HepG2 (cell line): ENCODE results near the gene TROAP. TPM values are rescaled to one million over a fixed set of nuclear protein-coding genes. Genes with fewer than 3 reads are reported as not detected.
A peak's percentile ranks its signal among the peaks of the same experiment; 100 is the strongest.

Experiments used
- ATAC-seq: fragments of 200-7000 bp; cut with Tn5 transposase; 3 replicates; pipeline ENCODE4 v1.9.1; 2020; ENCODE audit warnings: mild to moderate bottlenecking, moderate library complexity
- BruUV-seq: library from RNA; stranded (reverse); fragments of 400-500 nt; replicated peaks from 2 replicates; lab custom pipeline; 2021; lab: Mats Ljungman, UMichigan
- CTCF ChIA-PET: fragments of 300-600 bp; formaldehyde crosslinking; extraction: SDS; loops from one replicate; lab custom pipeline; 2021; ENCODE audit warnings: low total read pairs, inconsistent platforms, low intra/inter-chr PET ratio; lab: Yijun Ruan, JAX
- POLR2A ChIA-PET: fragments of 350-600 bp; sonication (Branson Sonifier 250); formaldehyde crosslinking; loops from one replicate; lab custom pipeline; 2020; ENCODE audit warnings: antibody characterized with exemption, inconsistent platforms; lab: Yijun Ruan, JAX
- DNase-seq: peaks from one replicate; pipeline ENCODE4 v3.0.0-alpha.2; 2015; ENCODE audit warnings: low spot score
- FAIRE-seq: peaks from 3 replicates; lab custom pipeline; 2011; peaks lifted over from hg19 to GRCh38; lab: Jason Lieb, UNC
- H2AFZ ChIP-seq: one replicate; pipeline ENCODE4 v1.6.1; 2011; ENCODE audit warnings: low read length, inconsistent platforms
- H3K27ac ChIP-seq: fragments of 300-600 bp; 3 replicates; pipeline ENCODE4 v1.8.0; 2011; ENCODE audit warnings: mixed run types, mild to moderate bottlenecking, mixed read lengths, low read length, inconsistent platforms; ENCODE audit not compliant: insufficient read depth; ENCODE audit errors: extremely low read length
- H3K27me3 ChIP-seq, 2 experiments: fragments of 200-600 bp in 1 of 2; 2 replicates in 1 of 2; 3 replicates in 1 of 2; pipeline versions ENCODE4 v1.6.0 to v1.8.0; 2011; ENCODE audit warnings: low read length in 2 of 2, mild to moderate bottlenecking in 2 of 2, moderate library complexity in 2 of 2, inconsistent platforms in 1 of 2; ENCODE audit not compliant: insufficient read depth in 2 of 2, control insufficient read depth in 1 of 2
- H3K36me3 ChIP-seq, 2 experiments: fragments of 200-600 bp in 1 of 2; replicated peaks in 1 of 2; 2 replicates in 1 of 2; 3 replicates in 1 of 2; pipeline versions ENCODE4 v1.5.1 to v1.8.0; 2011; ENCODE audit warnings: low read length in 2 of 2, inconsistent platforms in 1 of 2; ENCODE audit not compliant: insufficient read depth in 2 of 2, control insufficient read depth in 1 of 2
- H3K4me1 ChIP-seq: 2 replicates; pipeline ENCODE4 v1.5.1; 2012; ENCODE audit warnings: low read length, inconsistent platforms; ENCODE audit not compliant: insufficient read depth
- H3K4me2 ChIP-seq: 2 replicates; pipeline ENCODE4 v1.6.0; 2011; ENCODE audit warnings: low read depth, low read length, inconsistent platforms
- H3K4me3 ChIP-seq, 3 experiments: fragments of 200-600 bp in 1 of 3; sonication (generic), shearing (Covaris generic) in 1 of 3; replicated peaks in 1 of 3; 2 replicates each; pipeline ENCODE4 v1.5.1; 2011 to 2016; ENCODE audit warnings: low read length in 3 of 3, inconsistent platforms in 2 of 3, low read depth in 2 of 3, mild to moderate bottlenecking in 2 of 3, control low read depth in 1 of 3, mixed read lengths in 1 of 3; ENCODE audit not compliant: insufficient read depth in 1 of 3
- H3K79me2 ChIP-seq: one replicate; pipeline ENCODE4 v1.6.1; 2011; ENCODE audit warnings: low read length, inconsistent platforms; ENCODE audit not compliant: insufficient read depth
- H3K9ac ChIP-seq: 2 replicates; pipeline ENCODE4 v1.6.0; 2011; ENCODE audit warnings: mild to moderate bottlenecking, low read depth, low read length, inconsistent platforms; ENCODE audit not compliant: insufficient read depth
- H3K9me3 ChIP-seq: 2 replicates; pipeline ENCODE4 v1.5.1; 2012; ENCODE audit warnings: mild to moderate bottlenecking, low read length
- H4K20me1 ChIP-seq: 2 replicates; pipeline ENCODE4 v1.6.0; 2011; ENCODE audit warnings: inconsistent platforms, mild to moderate bottlenecking, low read length, moderate library complexity; ENCODE audit not compliant: insufficient read depth
- E2F2 ChIP-seq: sonication (generic); formaldehyde crosslinking; IDR thresholded peaks from 2 replicates; pipeline ENCODE4 v1.4.0; 2020; ENCODE audit warnings: missing genetic modification reagents, borderline replicate concordance
- JDP2 ChIP-seq: sonication (generic); formaldehyde crosslinking; IDR thresholded peaks from 2 replicates; pipeline ENCODE4 v1.8.1; 2022; ENCODE audit warnings: missing genetic modification reagents, borderline replicate concordance
- NCOR1 ChIP-seq: fragments of 200-600 bp; sonication (generic); IDR thresholded peaks from 2 replicates; pipeline ENCODE4 v1.7.0; 2017; ENCODE audit warnings: antibody characterized with exemption, low read length, borderline replicate concordance
- POGK ChIP-seq: sonication (generic); formaldehyde crosslinking; conservative IDR thresholded peaks from 2 replicates; pipeline ENCODE4 v1.8.0; 2022; ENCODE audit warnings: mild to moderate bottlenecking, moderate library complexity, missing genetic modification reagents
- RFXANK ChIP-seq: IDR thresholded peaks from 2 replicates; pipeline ENCODE4 v1.6.1; 2016
- TBX3 ChIP-seq: fragments of 450-650 bp; IDR thresholded peaks from 2 replicates; pipeline ENCODE4 v1.6.1; 2017; ENCODE audit warnings: antibody characterized with exemption, mild to moderate bottlenecking, inconsistent platforms, borderline replicate concordance
- ZNF784 ChIP-seq: sonication (generic); formaldehyde crosslinking; IDR thresholded peaks from 2 replicates; pipeline ENCODE4 v1.5.1; 2020; ENCODE audit warnings: missing genetic modification reagents, mild to moderate bottlenecking, borderline replicate concordance
- WGBS: methylation state at CpG from one replicate; pipeline ENCODE4 v1.1.6; 2017; ENCODE audit warnings: low lambda C conversion rate; 5-methylcytosine and 5-hydroxymethylcytosine counted together
- in situ Hi-C: cut with HindIII; loops from 2 replicates; pipeline ENCODE4 v1.10.0; 2017; ENCODE audit warnings: low pct_unique_long_range_greater_than_20kb; ENCODE audit not compliant: extremely low pct_ligation_motif_present
- intact Hi-C: fragments of 100-400 bp; cut with micrococcal nuclease; formaldehyde crosslinking; loops from one replicate; pipeline ENCODE4 v1.10.0; 2022; ENCODE audit not compliant: unreplicated experiment
- polyA plus RNA-seq, 8 experiments: library from polyadenylated mRNA; depleted of rRNA in 3 of 8; stranded (reverse) in 7 of 8; unstranded in 1 of 8; fragments of >200 nt; fragmentation: Illumina TruSeq in 4 of 8; extraction: Trizol in 4 of 8; gene quantifications; 2 replicates each; pipeline versions ENCODE4 v1.2.1 to v1.2.3, GENCODE V29; 2011 to 2016; ENCODE audit warnings: low read depth in 4 of 8, missing spikeins in 1 of 8, mixed read lengths in 1 of 8; ENCODE audit not compliant: insufficient read depth in 1 of 8
- total RNA-seq, 5 experiments: library from RNA; depleted of rRNA; stranded (reverse); fragments of >200 nt; fragmentation: Illumina TruSeq; extraction: Trizol; gene quantifications; 2 replicates each; pipeline ENCODE4 v1.2.3, GENCODE V29; 2016; ENCODE audit warnings: low read depth in 1 of 5

Gene TROAP
- total and polyA plus RNA-seq, 2 of the 13 experiments (the other 11 are each of a cell fraction or from before 2014, with no cell fraction given) = 22.5 to 30.9 TPM

- no peak for TF ChIP-seq ZNF784
- no peak for TF ChIP-seq JDP2 (CRISPR knock-in tag)
- no peak for TF ChIP-seq E2F2 (CRISPR knock-in tag)
Observed at GRCh38 chr12:49296836-49297694, 26.0 kb upstream of the TROAP start (continued).

- peaks cover 15 to 58% of the 10 kb centered on the region in 2 experiments for H3K27me3 ChIP-seq
Observed at GRCh38 chr12:49297695-49298060, 25.4 kb upstream of the TROAP start.

More at GRCh38 chr12:49297695-49298060, 25.4 kb upstream of the TROAP start:
- in situ Hi-C loops (no loop called here), intact Hi-C loops (no loop called here)
- no TSS peak for BruUV-seq
- POLR2A ChIA-PET = interaction anchor here (0.6 to 1.2 kb wide), 2 partner anchors 32 to 495 kb away, joined by 4 to 11 read pairs; no protein-coding TSS in a partner anchor
- H3K9me3 ChIP-seq = no peaks in the 10 kb centered on the region
- no peaks in the 10 kb centered on the region for H3K79me2 ChIP-seq
- H4K20me1 ChIP-seq = no peaks in the 10 kb centered on the region
- peak overlapping the region in 1 of 3 experiments; percentile 71; a peak in 1 of 6 replicates for H3K4me3 ChIP-seq
- no peak for DNase-seq
- H3K4me1 ChIP-seq = peaks cover 10% of the 10 kb centered on the region
- H3K27ac ChIP-seq = no peak overlapping the region
- H3K4me2 ChIP-seq = peak overlapping the region; percentile 80; the same call in 1 of the 2 replicates
- FAIRE-seq = no peak
- no peak overlapping the region for H3K9ac ChIP-seq
- no peak overlapping the region for H2AFZ ChIP-seq
- no peaks in the 10 kb centered on the region for H3K36me3 ChIP-seq
- TF ChIP-seq TBX3 = no peak
- TF ChIP-seq NCOR1 = no peak
- TF ChIP-seq POGK (CRISPR knock-in tag) = no peak
- no peak for TF ChIP-seq RFXANK
- CTCF ChIA-PET = interaction anchor here (1.2 to 1.4 kb wide), 3 partner anchors 9 to 45 kb away, joined by 3 to 4 read pairs (median 3); no protein-coding TSS in a partner anchor
- WGBS = 34% methylated on average over 8 of the region's 8 CpGs
- ATAC-seq = no peak
